GM10266 (cell line): ENCODE results near the gene ABCA7.

Experiments
- DNase-seq: peaks from one replicate; pipeline ENCODE4 v3.0.0; 2012; ENCODE audit errors: extremely low spot score
- TF ChIP-seq, protein P1 (sequence below): IDR thresholded peaks from 2 replicates; pipeline ENCODE4 v1.5.1; 2012; ENCODE audit warnings: mild to moderate bottlenecking, low read depth; ENCODE audit not compliant: control insufficient read depth, insufficient read depth; ENCODE audit errors: missing control alignments

The ABCA7 gene

DNA sequence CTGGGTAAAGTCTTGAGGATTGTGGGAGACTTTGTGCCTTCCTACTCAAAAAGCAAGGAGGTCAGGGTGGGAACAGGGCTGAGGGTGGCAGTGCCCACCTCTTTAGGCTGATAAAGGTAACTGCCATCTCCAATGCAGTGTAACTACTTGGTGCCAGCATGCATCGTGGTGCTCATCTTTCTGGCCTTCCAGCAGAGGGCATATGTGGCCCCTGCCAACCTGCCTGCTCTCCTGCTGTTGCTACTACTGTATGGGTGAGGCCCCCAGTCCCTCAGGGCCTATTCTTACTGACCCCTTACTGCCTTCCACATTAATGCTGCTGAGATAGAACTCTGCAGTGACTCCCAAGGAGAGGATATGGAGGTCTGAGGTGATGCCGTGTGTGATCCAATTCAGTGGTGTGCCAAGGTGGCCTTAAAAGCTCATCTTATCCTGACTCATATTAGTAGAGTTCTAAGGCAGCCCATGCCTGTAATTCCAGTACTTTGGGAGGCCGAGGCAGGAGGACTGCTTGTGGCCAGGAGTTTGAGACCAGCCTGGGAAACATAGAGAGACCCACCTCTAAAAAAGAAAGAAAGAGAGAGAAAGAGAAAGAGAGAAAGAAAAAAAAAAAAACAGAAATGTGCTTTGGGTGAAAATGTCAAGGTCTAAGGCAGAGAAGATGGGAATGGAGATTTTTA lies 17.4 kb downstream of the ABCA7 start:
- DNase-seq: no peak
- TF ChIP-seq, protein P1, sequence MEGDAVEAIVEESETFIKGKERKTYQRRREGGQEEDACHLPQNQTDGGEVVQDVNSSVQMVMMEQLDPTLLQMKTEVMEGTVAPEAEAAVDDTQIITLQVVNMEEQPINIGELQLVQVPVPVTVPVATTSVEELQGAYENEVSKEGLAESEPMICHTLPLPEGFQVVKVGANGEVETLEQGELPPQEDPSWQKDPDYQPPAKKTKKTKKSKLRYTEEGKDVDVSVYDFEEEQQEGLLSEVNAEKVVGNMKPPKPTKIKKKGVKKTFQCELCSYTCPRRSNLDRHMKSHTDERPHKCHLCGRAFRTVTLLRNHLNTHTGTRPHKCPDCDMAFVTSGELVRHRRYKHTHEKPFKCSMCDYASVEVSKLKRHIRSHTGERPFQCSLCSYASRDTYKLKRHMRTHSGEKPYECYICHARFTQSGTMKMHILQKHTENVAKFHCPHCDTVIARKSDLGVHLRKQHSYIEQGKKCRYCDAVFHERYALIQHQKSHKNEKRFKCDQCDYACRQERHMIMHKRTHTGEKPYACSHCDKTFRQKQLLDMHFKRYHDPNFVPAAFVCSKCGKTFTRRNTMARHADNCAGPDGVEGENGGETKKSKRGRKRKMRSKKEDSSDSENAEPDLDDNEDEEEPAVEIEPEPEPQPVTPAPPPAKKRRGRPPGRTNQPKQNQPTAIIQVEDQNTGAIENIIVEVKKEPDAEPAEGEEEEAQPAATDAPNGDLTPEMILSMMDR: peak; percentile 64

DNA sequence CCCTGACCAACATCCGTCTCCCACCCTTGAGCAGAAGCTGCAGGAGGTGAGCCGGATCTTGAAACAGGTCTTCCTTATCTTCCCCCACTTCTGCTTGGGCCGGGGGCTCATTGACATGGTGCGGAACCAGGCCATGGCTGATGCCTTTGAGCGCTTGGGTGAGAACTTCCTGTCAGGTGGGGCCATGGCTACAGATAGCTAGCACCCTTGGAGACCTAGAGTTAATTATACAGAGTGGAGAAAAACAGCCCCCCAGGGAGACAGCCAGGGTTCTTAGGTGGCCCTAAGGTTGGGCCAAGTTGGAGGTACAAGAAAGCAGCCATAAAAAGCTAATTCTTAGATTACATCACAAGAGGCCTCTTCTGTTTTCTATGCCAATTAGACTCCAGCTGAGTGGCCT lies 18.2 kb downstream of the ABCA7 start:
- no peak for DNase-seq
- TF ChIP-seq, protein P1: no peak

DNA sequence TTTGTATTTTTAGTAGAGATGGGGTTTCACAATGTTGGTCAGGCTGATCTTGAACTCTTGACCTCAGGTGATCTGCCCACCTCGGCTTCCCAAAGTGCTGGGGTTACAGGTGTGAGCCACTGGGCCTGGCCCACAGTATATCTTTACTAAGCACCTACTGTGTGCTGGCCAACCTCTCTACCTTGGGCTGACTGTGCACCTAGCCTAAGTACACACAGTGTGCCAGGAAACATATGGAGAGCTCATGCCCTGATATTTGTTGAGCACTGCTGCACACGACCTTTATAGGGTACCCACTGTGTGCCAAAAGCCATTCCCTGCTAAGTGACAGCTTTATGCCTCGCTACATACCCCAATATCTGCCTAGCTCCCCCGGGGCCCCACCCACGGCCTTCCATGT lies 20.8 kb downstream of the ABCA7 start:
- TF ChIP-seq, protein P1: no peak
- DNase-seq: no peak

DNA sequence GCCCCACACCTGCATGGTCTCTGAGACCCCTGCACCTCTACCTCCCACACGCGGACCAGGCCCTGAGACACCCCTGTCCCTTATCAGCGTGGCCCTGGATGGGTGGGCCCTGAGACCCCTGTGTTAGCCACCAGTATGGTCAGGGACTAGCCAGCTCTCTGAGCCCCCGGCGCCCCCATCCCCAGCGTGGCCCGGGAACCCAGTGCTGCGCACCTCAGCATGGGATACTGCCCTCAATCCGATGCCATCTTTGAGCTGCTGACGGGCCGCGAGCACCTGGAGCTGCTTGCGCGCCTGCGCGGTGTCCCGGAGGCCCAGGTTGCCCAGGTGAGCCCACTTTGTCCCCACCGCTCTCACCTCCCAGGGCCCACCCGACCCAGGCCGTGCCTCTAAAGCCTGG lies 22.1 kb downstream of the ABCA7 start:
- TF ChIP-seq, protein P1: no peak
- DNase-seq: no peak

DNA sequence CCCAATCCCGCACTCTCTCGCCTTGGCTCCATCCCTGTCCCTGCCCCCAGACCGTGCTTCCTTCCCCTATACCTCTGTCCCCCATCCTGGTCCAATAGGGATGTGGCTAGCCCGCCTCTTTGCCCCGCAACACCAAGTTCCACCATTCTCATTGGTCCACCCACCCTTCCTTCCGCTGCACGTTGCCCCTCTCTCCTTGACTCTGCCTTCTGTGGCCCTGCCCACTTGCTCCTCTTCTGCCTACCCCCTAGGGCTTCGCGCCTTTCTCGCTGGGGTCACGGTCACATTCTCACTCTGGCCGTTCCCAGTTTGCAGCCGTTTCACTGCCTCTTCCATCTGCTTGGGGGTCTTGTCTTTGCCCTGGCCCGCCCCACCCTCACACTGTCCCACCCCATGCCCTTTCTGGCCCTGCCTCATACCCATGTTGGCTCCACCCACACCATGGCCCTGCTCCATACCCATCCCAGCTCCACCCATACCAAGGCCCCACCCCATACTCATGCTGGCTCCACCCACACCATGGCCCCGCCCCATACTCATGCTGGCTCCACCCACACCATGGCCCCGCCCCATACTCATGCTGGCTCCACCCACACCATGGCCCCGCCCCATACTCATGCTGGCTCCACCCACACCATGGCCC lies 22.6 kb downstream of the ABCA7 start:
- TF ChIP-seq, protein P1: no peak

DNA sequence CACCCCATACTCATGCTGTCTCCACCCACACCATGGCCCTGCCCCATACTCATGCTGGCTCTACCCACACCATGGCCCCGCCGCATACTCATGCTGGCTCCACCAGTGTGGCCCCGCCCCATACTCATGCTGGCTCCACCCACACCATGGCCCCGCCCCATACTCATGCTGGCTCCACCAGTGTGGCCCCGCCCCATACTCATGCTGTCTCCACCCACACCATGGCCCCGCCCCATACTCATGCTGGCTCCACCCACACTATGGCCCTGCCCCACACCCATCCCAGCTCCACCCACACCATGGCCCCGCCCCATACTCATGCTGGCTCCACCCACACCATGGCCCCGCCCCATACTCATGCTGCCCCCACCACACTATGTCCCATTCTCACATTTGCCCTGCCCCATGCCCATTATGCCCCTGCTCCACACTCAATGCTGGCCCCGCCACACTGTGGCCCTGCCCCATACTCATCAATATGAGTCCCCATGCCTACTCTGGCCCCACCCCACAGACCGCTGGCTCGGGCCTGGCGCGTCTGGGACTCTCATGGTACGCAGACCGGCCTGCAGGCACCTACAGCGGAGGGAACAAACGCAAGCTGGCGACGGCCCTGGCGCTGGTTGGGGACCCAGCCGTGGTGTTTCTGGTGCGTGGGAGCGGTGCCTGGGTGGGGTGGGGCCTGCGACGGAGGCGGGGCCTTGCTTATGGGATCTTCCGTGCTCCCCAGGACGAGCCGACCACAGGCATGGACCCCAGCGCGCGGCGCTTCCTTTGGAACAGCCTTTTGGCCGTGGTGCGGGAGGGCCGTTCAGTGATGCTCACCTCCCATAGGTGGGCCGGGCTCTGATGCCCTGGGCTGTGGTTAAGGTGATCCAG lies 23.4 kb downstream of the ABCA7 start:
- DNase-seq: peak; percentile 76
- TF ChIP-seq, protein P1: no peak

More for the DNA sequence above, 22.6 kb downstream of the ABCA7 start:
- peak; percentile 76 for DNase-seq
